Measurements from ENCODE around the gene LARGE1.
"Not testable (repeated sequence)": the region's sequence is repeated elsewhere in the genome, so short reads cannot be mapped to it uniquely, and the experiment has no call there.

Gene LARGE1

GRCh38 chr22:33584152-33584551 is 336.1 kb downstream of the LARGE1 start:
- no peak for DNase-seq

- DNase-seq: no peak
Observed at GRCh38 chr22:33582822-33583400, 337.4 kb downstream of the LARGE1 start.

GRCh38 chr22:33580310-33580709 is 340.0 kb downstream of the LARGE1 start:
- DNase-seq: no peak

GRCh38 chr22:33579448-33580093 is 340.7 kb downstream of the LARGE1 start:
- DNase-seq: peak; percentile 14

GRCh38 chr22:33578752-33579151 is 341.5 kb downstream of the LARGE1 start:
- DNase-seq: no peak

GRCh38 chr22:33577862-33578411 is 342.3 kb downstream of the LARGE1 start:
- DNase-seq: no peak

- no peak for DNase-seq
Observed at GRCh38 chr22:33576205-33576604, 344.1 kb downstream of the LARGE1 start.

- DNase-seq: no peak
Observed at GRCh38 chr22:33575771-33576170, 344.5 kb downstream of the LARGE1 start.

GRCh38 chr22:33575041-33575440 is 345.2 kb downstream of the LARGE1 start:
- DNase-seq: no peak

- no peak for DNase-seq
Observed at GRCh38 chr22:33573479-33573878, 346.8 kb downstream of the LARGE1 start.

GRCh38 chr22:33572086-33572485 is 348.2 kb downstream of the LARGE1 start:
- DNase-seq: no peak

- no peak for DNase-seq
Observed at GRCh38 chr22:33570110-33570509, 350.2 kb downstream of the LARGE1 start.

- DNase-seq: no peak
Observed at GRCh38 chr22:33569559-33569958, 350.7 kb downstream of the LARGE1 start.

GRCh38 chr22:33569018-33569417 is 351.3 kb downstream of the LARGE1 start:
- DNase-seq: no peak

GRCh38 chr22:33566495-33566894 is 353.8 kb downstream of the LARGE1 start:
- DNase-seq: not testable (repeated sequence)

- DNase-seq: no peak
Observed at GRCh38 chr22:33565580-33565995, 354.7 kb downstream of the LARGE1 start.

GRCh38 chr22:33564683-33565082 is 355.6 kb downstream of the LARGE1 start:
- no peak for DNase-seq

- no peak for DNase-seq
Observed at GRCh38 chr22:33563220-33563964, 356.9 kb downstream of the LARGE1 start.

- DNase-seq: no peak
Observed at GRCh38 chr22:33562501-33562900, 357.8 kb downstream of the LARGE1 start.

- DNase-seq: no peak
Observed at GRCh38 chr22:33561149-33561807, 359.0 kb downstream of the LARGE1 start.

- no peak for DNase-seq
Observed at GRCh38 chr22:33557836-33558235, 362.4 kb downstream of the LARGE1 start.

- no peak for DNase-seq
Observed at GRCh38 chr22:33555814-33556522, 364.3 kb downstream of the LARGE1 start.

- DNase-seq: no peak
Observed at GRCh38 chr22:33553493-33553892, 366.8 kb downstream of the LARGE1 start.

All from NCI-H2107 (cell line).